Measurements from ENCODE around the gene CDC27.
"Not testable (repeated sequence)": the region's sequence is repeated elsewhere in the genome, so short reads cannot be mapped to it uniquely, and the experiment has no call there.

CDC27 gene

DNA sequence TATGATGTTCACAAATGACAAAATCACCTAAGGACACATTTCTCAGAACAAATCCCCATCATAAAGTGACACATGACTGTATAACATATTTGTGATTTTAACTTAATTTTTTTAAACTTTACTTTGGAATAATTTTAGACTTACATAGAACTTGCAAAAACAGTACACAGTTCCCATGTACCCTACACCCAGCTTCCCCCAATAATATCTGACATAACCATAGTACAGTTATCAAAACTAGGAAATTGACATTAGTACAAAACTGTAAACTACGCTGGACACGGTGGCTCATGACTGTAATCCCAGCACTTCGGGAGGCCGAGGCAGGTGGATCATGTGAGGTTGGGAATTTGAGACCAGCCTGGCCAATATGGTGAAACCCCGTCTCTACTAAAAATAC, 24.8 kb downstream of the CDC27 start:
- no peak overlapping the region for H3K4me3 ChIP-seq (replicated peaks; ENCODE audit: low read depth, low read length)
- H3K27me3 ChIP-seq (replicated peaks; ENCODE audit: control insufficient read depth, insufficient read depth, low read length): no peaks in the 10 kb centered on the region
- TF ChIP-seq, protein P1, sequence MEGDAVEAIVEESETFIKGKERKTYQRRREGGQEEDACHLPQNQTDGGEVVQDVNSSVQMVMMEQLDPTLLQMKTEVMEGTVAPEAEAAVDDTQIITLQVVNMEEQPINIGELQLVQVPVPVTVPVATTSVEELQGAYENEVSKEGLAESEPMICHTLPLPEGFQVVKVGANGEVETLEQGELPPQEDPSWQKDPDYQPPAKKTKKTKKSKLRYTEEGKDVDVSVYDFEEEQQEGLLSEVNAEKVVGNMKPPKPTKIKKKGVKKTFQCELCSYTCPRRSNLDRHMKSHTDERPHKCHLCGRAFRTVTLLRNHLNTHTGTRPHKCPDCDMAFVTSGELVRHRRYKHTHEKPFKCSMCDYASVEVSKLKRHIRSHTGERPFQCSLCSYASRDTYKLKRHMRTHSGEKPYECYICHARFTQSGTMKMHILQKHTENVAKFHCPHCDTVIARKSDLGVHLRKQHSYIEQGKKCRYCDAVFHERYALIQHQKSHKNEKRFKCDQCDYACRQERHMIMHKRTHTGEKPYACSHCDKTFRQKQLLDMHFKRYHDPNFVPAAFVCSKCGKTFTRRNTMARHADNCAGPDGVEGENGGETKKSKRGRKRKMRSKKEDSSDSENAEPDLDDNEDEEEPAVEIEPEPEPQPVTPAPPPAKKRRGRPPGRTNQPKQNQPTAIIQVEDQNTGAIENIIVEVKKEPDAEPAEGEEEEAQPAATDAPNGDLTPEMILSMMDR (IDR thresholded peaks at IDR 0.05; ENCODE audit: insufficient read depth, low read length, poor library complexity, severe bottlenecking): no peak
- no peak for DNase-seq (ENCODE audit: extremely low read depth, insufficient read length)
- H3K36me3 ChIP-seq (ENCODE audit: control insufficient read depth, insufficient read depth, low read length): peaks cover 3% of the 10 kb centered on the region

DNA sequence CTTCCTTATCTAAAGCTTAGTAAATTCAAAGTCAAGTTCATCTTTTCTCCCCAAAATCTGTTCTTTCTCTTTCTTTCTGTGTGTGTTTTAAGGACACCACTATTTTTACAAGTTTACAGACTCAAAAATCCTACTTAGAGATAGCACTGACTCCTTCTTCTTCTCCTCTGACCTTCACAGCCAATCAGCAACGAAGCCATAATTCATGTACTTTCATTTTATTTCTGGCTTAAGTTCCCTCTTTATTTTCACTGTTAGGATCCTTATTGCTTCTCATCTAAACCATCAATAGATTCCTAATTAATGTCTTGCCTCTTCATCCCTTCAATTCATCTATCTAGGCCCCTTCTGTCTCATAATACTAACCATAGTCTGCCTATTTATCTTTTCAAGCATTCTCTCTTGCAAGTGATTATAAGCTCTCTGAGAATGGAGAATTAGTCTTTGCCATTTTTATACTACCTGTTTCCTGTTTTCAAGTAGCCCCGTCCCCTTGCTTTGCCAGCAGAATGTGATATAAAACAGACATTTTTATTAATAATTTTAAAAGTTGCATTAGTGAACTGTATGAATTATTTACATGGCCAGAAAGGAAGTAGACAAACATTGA, 27.0 kb downstream of the CDC27 start:
- Histone ChIP-seq H3K36me3 (ENCODE audit: control insufficient read depth, insufficient read depth, low read length) (peaks cover 4% of the 10 kb centered on the region), H3K4me3 (replicated peaks; ENCODE audit: low read depth, low read length) (0 out of 2 replicates have a peak overlapping the region, but pooled peaks have one; percentile 10), H3K27me3 (replicated peaks; ENCODE audit: control insufficient read depth, insufficient read depth, low read length) (no peaks in the 10 kb centered on the region)
- TF ChIP-seq, protein P1 (IDR thresholded peaks at IDR 0.05; ENCODE audit: insufficient read depth, low read length, poor library complexity, severe bottlenecking): no peak
- DNase-seq (ENCODE audit: extremely low read depth, insufficient read length): no peak

DNA sequence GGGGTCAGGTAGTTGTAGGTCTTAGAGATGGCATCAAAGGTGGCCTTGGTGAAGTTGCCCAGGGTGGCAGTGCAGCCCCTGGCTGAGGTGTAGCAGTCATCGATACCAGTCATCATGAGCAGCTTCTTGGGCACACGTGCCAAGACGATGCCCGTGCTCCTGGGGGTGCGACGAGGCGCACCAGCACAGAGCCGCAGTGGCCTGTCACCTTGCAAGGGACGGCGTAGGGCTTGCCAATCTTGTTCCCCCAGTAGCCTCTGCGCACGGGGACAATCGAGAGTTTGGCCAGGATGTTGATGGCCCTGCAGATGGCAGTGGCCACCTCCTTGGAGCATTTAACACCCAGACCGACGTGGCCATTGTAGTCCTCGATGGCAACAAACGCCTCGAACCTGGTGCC, 29.8 kb downstream of the CDC27 start:
- TF ChIP-seq, protein P1 (IDR thresholded peaks at IDR 0.05; ENCODE audit: insufficient read depth, low read length, poor library complexity, severe bottlenecking): no peak
- Histone ChIP-seq H3K27me3 (replicated peaks; ENCODE audit: control insufficient read depth, insufficient read depth, low read length) (no peaks in the 10 kb centered on the region), H3K36me3 (ENCODE audit: control insufficient read depth, insufficient read depth, low read length) (peaks cover 4% of the 10 kb centered on the region), H3K4me3 (replicated peaks; ENCODE audit: low read depth, low read length) (no peak overlapping the region)
- DNase-seq (ENCODE audit: extremely low read depth, insufficient read length): peak; percentile 7

DNA sequence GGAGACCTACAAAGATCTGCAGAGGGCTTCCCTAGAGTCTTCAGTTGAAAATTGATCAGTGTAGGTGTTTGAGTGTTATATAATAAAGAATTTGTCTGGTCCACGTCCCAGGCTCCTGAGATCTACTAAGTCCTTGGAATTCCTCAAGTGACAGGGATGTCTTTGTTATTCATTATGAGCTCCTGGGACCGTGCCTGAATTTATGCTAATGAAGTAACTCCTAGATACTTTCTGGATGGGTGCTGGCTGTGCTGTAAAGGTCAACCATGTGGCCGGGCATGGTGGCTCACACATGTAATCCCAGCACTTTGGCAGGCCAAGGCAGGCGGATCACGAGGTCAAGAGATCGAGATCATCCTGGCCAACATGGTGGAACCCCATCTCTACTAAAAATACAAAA, 43.7 kb downstream of the CDC27 start:
- DNase-seq (ENCODE audit: extremely low read depth, insufficient read length): no peak
- no peak overlapping the region for H3K4me3 ChIP-seq (replicated peaks; ENCODE audit: low read depth, low read length)
- TF ChIP-seq, protein P1 (IDR thresholded peaks at IDR 0.05; ENCODE audit: insufficient read depth, low read length, poor library complexity, severe bottlenecking): no peak
- no peaks in the 10 kb centered on the region for H3K27me3 ChIP-seq (replicated peaks; ENCODE audit: control insufficient read depth, insufficient read depth, low read length)
- H3K36me3 ChIP-seq (ENCODE audit: control insufficient read depth, insufficient read depth, low read length): peaks cover 10% of the 10 kb centered on the region

DNA sequence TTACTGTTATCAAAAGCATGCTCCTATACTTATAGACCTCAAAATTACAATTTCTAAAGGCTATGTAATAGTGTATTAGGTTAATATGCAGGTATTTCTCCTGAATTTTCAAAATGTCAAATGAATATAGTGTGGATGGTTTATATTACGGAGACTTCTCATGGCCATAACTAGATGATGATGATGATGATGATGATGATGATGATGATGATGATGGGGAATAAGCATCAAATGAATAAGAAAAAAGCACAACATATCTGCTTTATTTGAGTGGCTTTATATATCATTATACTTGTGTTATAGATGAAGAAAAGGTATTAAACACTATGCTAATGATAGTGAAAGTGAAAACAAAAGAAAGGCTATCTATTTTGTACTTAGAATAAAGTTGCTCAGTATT, 53.9 kb downstream of the CDC27 start:
- no peak overlapping the region for H3K4me3 ChIP-seq (replicated peaks; ENCODE audit: low read depth, low read length)

DNA sequence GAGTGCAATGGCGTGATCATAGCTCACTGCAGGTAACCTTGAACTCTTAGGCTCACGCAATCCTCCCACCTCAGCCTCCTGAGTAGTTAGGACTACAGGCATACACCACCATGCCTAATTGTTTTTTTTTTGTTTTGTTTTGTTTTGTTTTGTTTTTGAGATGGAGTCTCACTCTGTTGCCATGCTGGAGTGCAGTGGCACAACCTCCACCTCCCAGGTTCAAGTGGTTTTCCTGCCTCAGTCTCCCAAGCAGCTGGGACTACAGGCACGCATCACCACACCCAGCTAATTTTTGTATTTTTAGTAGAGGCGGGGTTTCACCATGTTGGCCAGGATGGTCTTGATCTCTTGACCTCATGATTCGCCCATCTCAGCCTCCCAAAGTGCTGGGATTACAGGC, 54.7 kb downstream of the CDC27 start:
- DNase-seq (ENCODE audit: extremely low read depth, insufficient read length); H3K36me3 ChIP-seq (ENCODE audit: control insufficient read depth, insufficient read depth, low read length); H3K4me3 ChIP-seq (replicated peaks; ENCODE audit: low read depth, low read length); H3K27me3 ChIP-seq (replicated peaks; ENCODE audit: control insufficient read depth, insufficient read depth, low read length): not testable (repeated sequence)

More for the DNA sequence above, 53.9 kb downstream of the CDC27 start:
- TF ChIP-seq, protein P1 (IDR thresholded peaks at IDR 0.05; ENCODE audit: insufficient read depth, low read length, poor library complexity, severe bottlenecking): no peak
- H3K36me3 ChIP-seq (ENCODE audit: control insufficient read depth, insufficient read depth, low read length): peaks cover 12% of the 10 kb centered on the region
- H3K27me3 ChIP-seq (replicated peaks; ENCODE audit: control insufficient read depth, insufficient read depth, low read length): no peaks in the 10 kb centered on the region
- no peak for DNase-seq (ENCODE audit: extremely low read depth, insufficient read length)

Measured in GM06990 (cell line).